ENCODE results near the gene PCK1. TPM values are rescaled to one million over a fixed set of nuclear protein-coding genes. Genes with fewer than 3 reads are reported as not detected.
A peak's percentile ranks its signal among the peaks of the same experiment; 100 is the strongest.

The PCK1 gene
- total RNA-seq, 2 donors from 2014 or later: 272 TPM

DNA sequence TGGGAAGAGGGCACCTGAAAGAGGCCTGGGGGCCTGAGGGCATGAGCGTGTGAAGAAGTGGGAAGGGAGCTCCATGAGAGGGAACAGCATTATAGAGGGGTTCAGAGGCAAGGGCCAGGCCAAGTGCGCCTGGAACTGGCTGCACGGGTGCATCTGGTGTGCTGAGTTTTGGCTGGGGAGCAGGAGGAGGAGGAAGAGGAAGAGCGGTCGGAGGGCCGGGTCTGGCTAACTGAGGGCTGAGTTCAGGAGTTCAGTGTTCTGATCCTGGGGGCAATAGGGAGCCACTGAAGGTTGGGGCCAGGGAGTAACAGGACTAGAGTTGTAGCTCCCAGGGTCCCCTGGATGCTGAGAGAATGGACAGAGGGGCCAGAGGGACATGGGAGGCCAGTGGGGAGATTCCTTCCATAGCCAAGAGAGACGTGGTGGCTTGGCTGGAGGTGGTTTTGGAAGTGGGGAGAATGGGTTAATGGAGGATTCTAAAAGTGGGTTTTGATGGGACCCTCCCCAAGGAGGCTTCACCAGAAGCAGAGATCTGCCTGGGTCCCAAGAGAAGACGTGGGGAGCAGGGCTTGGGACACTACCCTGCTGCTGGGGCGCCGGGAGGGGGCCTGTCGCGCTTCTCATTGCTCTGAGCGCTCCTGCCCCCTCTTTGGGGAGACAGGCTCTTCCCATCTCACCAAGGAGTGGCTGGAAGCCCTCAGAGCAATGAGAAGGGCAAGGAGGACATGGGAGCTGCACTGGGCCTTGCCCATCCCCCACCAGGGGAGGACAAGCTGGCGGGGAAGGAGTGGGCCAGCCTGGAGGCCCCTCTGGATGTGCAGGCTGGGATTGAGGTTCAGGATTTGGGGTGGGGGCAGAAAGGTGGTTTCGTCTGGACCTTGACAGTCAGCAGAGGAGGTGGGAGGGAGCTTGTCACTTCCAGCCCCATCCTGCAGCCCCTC is 30.6 kb downstream of the PCK1 start:
- Histone ChIP-seq H3K4me3 (no peak overlapping the region), H3K9ac (ENCODE audit: low read depth in 2 of 2, low read length in 2 of 2) (peak overlapping the region in 1 of 2 donors; percentile 80), H3K4me1 (peaks cover 12% of the 10 kb centered on the region), H3K9me3 (no peaks in the 10 kb centered on the region), H3K36me3 (no peaks in the 10 kb centered on the region), H3K27me3 (no peaks in the 10 kb centered on the region), H3K27ac (no peak overlapping the region)
- DNase-seq: no peak
- TF ChIP-seq, protein P1, sequence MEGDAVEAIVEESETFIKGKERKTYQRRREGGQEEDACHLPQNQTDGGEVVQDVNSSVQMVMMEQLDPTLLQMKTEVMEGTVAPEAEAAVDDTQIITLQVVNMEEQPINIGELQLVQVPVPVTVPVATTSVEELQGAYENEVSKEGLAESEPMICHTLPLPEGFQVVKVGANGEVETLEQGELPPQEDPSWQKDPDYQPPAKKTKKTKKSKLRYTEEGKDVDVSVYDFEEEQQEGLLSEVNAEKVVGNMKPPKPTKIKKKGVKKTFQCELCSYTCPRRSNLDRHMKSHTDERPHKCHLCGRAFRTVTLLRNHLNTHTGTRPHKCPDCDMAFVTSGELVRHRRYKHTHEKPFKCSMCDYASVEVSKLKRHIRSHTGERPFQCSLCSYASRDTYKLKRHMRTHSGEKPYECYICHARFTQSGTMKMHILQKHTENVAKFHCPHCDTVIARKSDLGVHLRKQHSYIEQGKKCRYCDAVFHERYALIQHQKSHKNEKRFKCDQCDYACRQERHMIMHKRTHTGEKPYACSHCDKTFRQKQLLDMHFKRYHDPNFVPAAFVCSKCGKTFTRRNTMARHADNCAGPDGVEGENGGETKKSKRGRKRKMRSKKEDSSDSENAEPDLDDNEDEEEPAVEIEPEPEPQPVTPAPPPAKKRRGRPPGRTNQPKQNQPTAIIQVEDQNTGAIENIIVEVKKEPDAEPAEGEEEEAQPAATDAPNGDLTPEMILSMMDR (IDR thresholded peaks at IDR 0.05): no peak
- intact Hi-C loops (cut with DNase I): loop anchor here (10.0 kb wide), 2 partner anchors 217 to 583 kb away; no protein-coding TSS in a partner anchor

DNA sequence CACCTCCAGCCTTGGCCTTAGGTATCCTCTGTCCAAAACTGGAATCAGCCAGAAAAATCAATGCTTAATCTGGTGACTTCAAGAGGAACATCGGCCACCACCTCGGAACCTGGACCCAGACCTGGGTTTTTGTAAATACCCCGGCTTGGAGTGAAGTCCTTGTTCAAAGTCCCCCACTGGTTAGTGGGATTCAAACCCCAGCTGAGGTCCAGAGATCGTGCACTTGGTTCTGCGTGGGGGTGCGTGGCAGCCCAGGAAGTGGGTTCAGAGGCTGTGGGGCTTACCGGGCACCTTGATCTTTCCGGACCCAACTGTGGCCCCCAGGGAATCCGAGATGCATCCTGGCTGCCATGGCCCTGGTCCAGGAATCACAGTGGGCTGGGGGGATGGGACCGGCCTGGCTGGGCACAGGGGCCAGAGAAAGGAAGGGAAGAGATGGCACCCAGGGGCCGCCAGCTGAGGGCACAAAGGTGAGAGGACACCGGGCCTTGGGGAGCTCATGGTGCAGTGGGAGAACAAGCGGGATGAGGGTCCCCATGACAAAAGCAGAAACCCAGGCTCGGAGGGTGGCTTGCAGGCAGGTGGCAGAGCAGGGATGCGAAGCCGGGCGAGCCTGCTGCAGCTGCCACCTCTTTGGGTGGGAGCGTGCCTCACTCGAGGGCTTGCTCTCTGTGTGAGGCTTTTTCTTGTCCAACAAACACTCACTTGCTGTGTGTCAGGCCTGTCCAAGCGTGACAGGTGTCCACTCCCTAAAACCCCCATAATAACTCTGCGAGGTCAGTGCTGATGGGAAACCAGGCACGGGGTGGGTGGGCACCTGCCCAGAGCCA is 31.6 kb downstream of the PCK1 start:
- no peaks in the 10 kb centered on the region for H3K9me3 ChIP-seq
- intact Hi-C loops (cut with DNase I): loop anchor here (10.0 kb wide), 2 partner anchors 218 to 582 kb away; no protein-coding TSS in a partner anchor
- TF ChIP-seq, protein P1 (IDR thresholded peaks at IDR 0.05): no peak
- peaks cover 12% of the 10 kb centered on the region for H3K4me1 ChIP-seq
- H3K27ac ChIP-seq: no peak overlapping the region
- no peaks in the 10 kb centered on the region for H3K36me3 ChIP-seq
- H3K4me3 ChIP-seq: no peak overlapping the region
- no peak for DNase-seq
- H3K27me3 ChIP-seq: no peaks in the 10 kb centered on the region
- H3K9ac ChIP-seq (ENCODE audit: low read depth in 2 of 2, low read length in 2 of 2): no peak overlapping the region

DNA sequence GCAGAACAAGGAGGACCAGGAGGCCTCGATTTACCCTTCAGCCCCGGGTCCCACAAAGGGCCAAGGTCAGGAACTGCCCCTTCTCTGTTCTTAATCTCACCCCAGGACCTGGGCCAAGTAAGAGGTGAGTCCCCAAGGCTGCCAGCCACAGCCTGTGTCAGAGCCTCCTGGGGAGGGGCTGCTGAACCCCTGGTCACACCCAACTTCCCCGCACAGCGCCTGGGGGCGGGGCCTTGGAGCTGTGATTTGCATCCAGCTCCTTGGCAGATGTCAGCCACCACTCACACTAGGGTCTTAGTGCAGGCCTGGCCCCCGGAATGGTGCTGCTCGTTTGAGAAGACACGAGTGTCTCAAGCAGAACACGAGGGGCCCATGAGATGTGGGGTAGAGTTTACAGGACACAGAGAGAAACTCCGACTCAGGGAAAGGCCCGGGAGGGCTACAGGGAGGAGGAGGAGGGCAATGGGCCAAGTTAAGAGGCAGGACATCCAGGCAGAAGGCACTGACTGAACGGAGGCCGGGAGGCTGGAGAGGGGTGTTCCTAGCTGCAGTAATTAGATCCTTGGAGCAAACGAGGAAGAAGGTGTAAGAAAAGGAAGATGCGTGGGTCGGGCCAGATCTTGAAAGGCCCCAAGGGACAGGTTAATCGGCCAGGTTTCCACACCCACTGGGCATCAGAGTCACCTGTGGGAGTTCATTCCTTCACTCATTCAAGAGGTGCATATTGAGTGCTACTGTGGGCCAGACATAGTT is 32.4 kb downstream of the PCK1 start:
- peak; percentile 85 for DNase-seq
- no peak overlapping the region for H3K4me3 ChIP-seq
- no peaks in the 10 kb centered on the region for H3K27me3 ChIP-seq
- H3K9ac ChIP-seq (ENCODE audit: low read depth in 2 of 2, low read length in 2 of 2): peak overlapping the region; percentile 20 to 43
- peaks cover 12% of the 10 kb centered on the region for H3K4me1 ChIP-seq
- H3K27ac ChIP-seq: peak overlapping the region; percentile 37
- intact Hi-C loops (cut with DNase I): loop anchor here (10.0 kb wide), 2 partner anchors 219 to 581 kb away; no protein-coding TSS in a partner anchor
- no peaks in the 10 kb centered on the region for H3K36me3 ChIP-seq
- TF ChIP-seq, protein P1 (IDR thresholded peaks at IDR 0.05): no peak
- no peaks in the 10 kb centered on the region for H3K9me3 ChIP-seq

DNA sequence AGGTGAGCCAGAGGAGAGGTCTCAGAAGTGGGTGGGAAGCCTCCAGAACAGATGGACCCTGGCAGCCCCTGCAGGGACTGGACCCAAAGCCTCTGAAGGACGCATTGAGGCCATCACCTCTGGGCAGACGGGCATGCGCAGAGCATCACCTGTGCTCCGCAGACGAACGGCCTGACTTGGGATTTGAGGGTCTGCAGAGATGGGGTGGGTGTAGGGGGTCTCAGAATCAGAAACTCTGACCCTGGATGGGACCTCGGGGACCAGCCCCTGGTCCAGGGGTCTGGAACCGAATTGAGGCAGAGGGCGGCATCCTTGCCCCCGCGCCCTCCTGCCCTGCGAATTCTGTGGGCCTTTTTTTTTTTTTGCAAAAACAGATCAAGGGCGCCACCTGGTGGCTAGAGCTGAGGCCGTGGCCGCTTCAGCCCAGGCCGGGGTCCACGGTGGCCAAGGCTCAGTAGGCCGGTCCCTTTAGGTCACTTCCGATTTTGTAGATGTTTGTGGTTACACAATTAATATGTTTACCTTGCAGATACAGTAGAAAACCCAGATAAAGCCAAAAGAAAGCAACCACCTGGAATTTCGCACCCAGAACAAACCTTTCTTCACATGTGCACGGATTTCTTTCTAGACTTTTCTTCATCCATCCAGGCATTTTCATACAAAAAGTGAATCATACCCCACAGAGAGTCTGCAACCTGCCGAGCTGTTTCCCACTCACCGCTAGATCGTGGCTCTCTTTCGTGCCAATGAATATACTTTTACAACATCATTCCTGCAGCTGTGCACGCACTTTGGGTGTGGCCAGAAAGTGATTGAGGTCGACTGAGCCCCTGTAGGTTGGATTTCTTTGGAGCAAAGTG is 33.4 kb downstream of the PCK1 start:
- H3K9me3 ChIP-seq: no peaks in the 10 kb centered on the region
- no peak overlapping the region for H3K27ac ChIP-seq
- DNase-seq: no peak
- H3K27me3 ChIP-seq: no peaks in the 10 kb centered on the region
- H3K9ac ChIP-seq (ENCODE audit: low read depth in 2 of 2, low read length in 2 of 2): peak overlapping the region in 1 of 2 donors; percentile 1
- H3K4me1 ChIP-seq: peaks cover 12% of the 10 kb centered on the region
- no peaks in the 10 kb centered on the region for H3K36me3 ChIP-seq
- intact Hi-C loops (cut with DNase I): loop anchor here (1.0 to 10.0 kb wide), 3 partner anchors 80 to 580 kb away; no protein-coding TSS in a partner anchor
- no peak overlapping the region for H3K4me3 ChIP-seq
- TF ChIP-seq, protein P1 (IDR thresholded peaks at IDR 0.05): peak; percentile 86
